Measurements from ENCODE around the gene WDFY3. TPM values are rescaled to one million over a fixed set of nuclear protein-coding genes. Genes with fewer than 3 reads are reported as not detected.

WDFY3 gene
- total and polyA plus RNA-seq, 7 donors = 4.8 to 85.7 (median 50.5) TPM

- H3K4me1 ChIP-seq = peaks cover 0 to 4% (median 0%) of the 10 kb centered on the region in 4 donors
- intact Hi-C loops (cut with DNase I) = no loop called here
- H3K27me3 ChIP-seq = no peaks in the 10 kb centered on the region
- no peaks in the 10 kb centered on the region for H3K36me3 ChIP-seq
- no peaks in the 10 kb centered on the region for H3K9me3 ChIP-seq
- DNase-seq = no peak
- TF ChIP-seq CTCF (IDR thresholded peaks at IDR 0.05) (no peak), POLR2AphosphoS5 (IDR thresholded peaks at IDR 0.05) (no peak), POLR2A (IDR thresholded peaks at IDR 0.05) (no peak), EP300 (IDR thresholded peaks at IDR 0.05) (no peak)
- WGBS, 2 donors = 93 to 95% methylated on average over 2 of the region's 2 CpGs
- H3K4me3 ChIP-seq = no peak overlapping the region
- H3K27ac ChIP-seq = no peak overlapping the region
Observed at GRCh38 chr4:84865600-84865999, 100.9 kb downstream of the WDFY3 start.

- Histone ChIP-seq H3K4me1 (peaks cover 0 to 5% (median 2%) of the 10 kb centered on the region in 4 donors), H3K27ac (no peak overlapping the region), H3K36me3 (peaks cover 3 to 15% (median 7%) of the 10 kb centered on the region in 4 donors), H3K27me3 (no peaks in the 10 kb centered on the region), H3K4me3 (no peak overlapping the region), H3K9me3 (no peaks in the 10 kb centered on the region)
- TF ChIP-seq EP300 (IDR thresholded peaks at IDR 0.05) (no peak), POLR2AphosphoS5 (IDR thresholded peaks at IDR 0.05) (no peak), POLR2A (IDR thresholded peaks at IDR 0.05) (no peak), CTCF (IDR thresholded peaks at IDR 0.05) (no peak)
- intact Hi-C loops (cut with DNase I) = no loop called here
- DNase-seq = no peak
- 89 to 90% methylated on average over 2 of the region's 2 CpGs for WGBS, 2 donors
Observed at GRCh38 chr4:84862064-84862463, 104.4 kb downstream of the WDFY3 start.

- WGBS, 2 donors = 86 to 87% methylated on average over 1 of the region's 1 CpG
- Histone ChIP-seq H3K27ac (no peak overlapping the region), H3K9me3 (no peaks in the 10 kb centered on the region), H3K36me3 (peaks cover 3 to 15% (median 7%) of the 10 kb centered on the region in 4 donors), H3K4me1 (peaks cover 0 to 20% (median 7%) of the 10 kb centered on the region in 4 donors), H3K4me3 (no peak overlapping the region), H3K27me3 (no peaks in the 10 kb centered on the region)
- TF ChIP-seq CTCF (IDR thresholded peaks at IDR 0.05) (no peak), POLR2AphosphoS5 (IDR thresholded peaks at IDR 0.05) (no peak), POLR2A (IDR thresholded peaks at IDR 0.05) (no peak), EP300 (IDR thresholded peaks at IDR 0.05) (no peak)
- intact Hi-C loops (cut with DNase I) = loop anchor here (10.0 kb wide), 1 partner anchor 108 kb away; the partner anchor contains the start of gene WDFY3
- no peak for DNase-seq
Observed at GRCh38 chr4:84857296-84857695, 109.2 kb downstream of the WDFY3 start.

- Histone ChIP-seq H3K4me3 (no peak overlapping the region), H3K36me3 (peaks cover 3 to 15% (median 7%) of the 10 kb centered on the region in 4 donors), H3K9me3 (no peaks in the 10 kb centered on the region), H3K27ac (no peak overlapping the region), H3K27me3 (no peaks in the 10 kb centered on the region), H3K4me1 (peaks cover 0 to 20% (median 7%) of the 10 kb centered on the region in 4 donors)
- 76 to 82% methylated on average over 1 of the region's 1 CpG for WGBS, 2 donors
- DNase-seq = no peak
- intact Hi-C loops (cut with DNase I) = loop anchor here (10.0 kb wide), 1 partner anchor 108 kb away; the partner anchor contains the start of gene WDFY3
- TF ChIP-seq POLR2A (IDR thresholded peaks at IDR 0.05) = no peak
- TF ChIP-seq EP300 (IDR thresholded peaks at IDR 0.05) = no peak
- no peak for TF ChIP-seq CTCF (IDR thresholded peaks at IDR 0.05)
- TF ChIP-seq POLR2AphosphoS5 (IDR thresholded peaks at IDR 0.05) = no peak
Observed at GRCh38 chr4:84856468-84857049, 109.9 kb downstream of the WDFY3 start.

Data from sigmoid colon (tissue), 7 donors.